Stimulated activated CD4-positive, alpha-beta T cell treated with anti-CD3 and anti-CD28 coated beads, TNF-alpha, amount 100 ng/mL, for 1 hour (primary cell): ENCODE measurements around the gene SRBD1.

Experiments
- DNase-seq, 3 donors: peaks; one replicate each; pipeline ENCODE4 v3.0.0-alpha.2; 2020; ENCODE audit warnings: low read depth in 3 of 3, low spot score in 1 of 3

SRBD1 gene

GRCh38 chr2:45637440-45637839, 26.4 kb upstream of the SRBD1 start:
- DNase-seq: no peak

- DNase-seq: no peak
Measured at GRCh38 chr2:45636008-45636407, 24.9 kb upstream of the SRBD1 start.

GRCh38 chr2:45634223-45634622, 23.2 kb upstream of the SRBD1 start:
- DNase-seq: no peak

GRCh38 chr2:45631955-45632354, 20.9 kb upstream of the SRBD1 start:
- DNase-seq: no peak

GRCh38 chr2:45631319-45631718, 20.3 kb upstream of the SRBD1 start:
- no peak for DNase-seq

GRCh38 chr2:45629971-45630370, 18.9 kb upstream of the SRBD1 start:
- no peak for DNase-seq

GRCh38 chr2:45627911-45628310, 16.8 kb upstream of the SRBD1 start:
- DNase-seq: no peak

- no peak for DNase-seq
Measured at GRCh38 chr2:45626387-45627221, 15.5 kb upstream of the SRBD1 start.

GRCh38 chr2:45625824-45626223, 14.8 kb upstream of the SRBD1 start:
- no peak for DNase-seq

GRCh38 chr2:45623098-45623497, 12.0 kb upstream of the SRBD1 start:
- no peak for DNase-seq

GRCh38 chr2:45622336-45623075, 11.4 kb upstream of the SRBD1 start:
- DNase-seq: no peak

- DNase-seq: no peak
Measured at GRCh38 chr2:45617496-45617895, 6.4 kb upstream of the SRBD1 start.

- no peak for DNase-seq
Measured at GRCh38 chr2:45616658-45617411, 5.8 kb upstream of the SRBD1 start.

GRCh38 chr2:45614871-45615415, 3.9 kb upstream of the SRBD1 start:
- no peak for DNase-seq

- no peak for DNase-seq
Measured at GRCh38 chr2:45614330-45614729, 3.3 kb upstream of the SRBD1 start.

- no peak for DNase-seq
Measured at GRCh38 chr2:45612731-45613130, 1.7 kb upstream of the SRBD1 start.

GRCh38 chr2:45612285-45612684, 1.2 kb upstream of the SRBD1 start:
- no peak for DNase-seq

- DNase-seq: no peak
Measured at GRCh38 chr2:45610281-45611019, 617 bp downstream of the SRBD1 start.

GRCh38 chr2:45607701-45608100, 3.4 kb downstream of the SRBD1 start:
- DNase-seq: no peak

GRCh38 chr2:45606796-45607195, 4.3 kb downstream of the SRBD1 start:
- DNase-seq: no peak

GRCh38 chr2:45605116-45605515, 6.0 kb downstream of the SRBD1 start:
- DNase-seq: no peak
